Right hindlimb (tissue), 1 donor: ENCODE measurements around the gene ANO10.
"Not testable (repeated sequence)": the region's sequence is repeated elsewhere in the genome, so short reads cannot be mapped to it uniquely, and the experiment has no call there.

Experiments
- DNase-seq: peaks from one replicate; pipeline ENCODE4 v3.0.0-alpha.2; 2018

ANO10 gene, protein sequence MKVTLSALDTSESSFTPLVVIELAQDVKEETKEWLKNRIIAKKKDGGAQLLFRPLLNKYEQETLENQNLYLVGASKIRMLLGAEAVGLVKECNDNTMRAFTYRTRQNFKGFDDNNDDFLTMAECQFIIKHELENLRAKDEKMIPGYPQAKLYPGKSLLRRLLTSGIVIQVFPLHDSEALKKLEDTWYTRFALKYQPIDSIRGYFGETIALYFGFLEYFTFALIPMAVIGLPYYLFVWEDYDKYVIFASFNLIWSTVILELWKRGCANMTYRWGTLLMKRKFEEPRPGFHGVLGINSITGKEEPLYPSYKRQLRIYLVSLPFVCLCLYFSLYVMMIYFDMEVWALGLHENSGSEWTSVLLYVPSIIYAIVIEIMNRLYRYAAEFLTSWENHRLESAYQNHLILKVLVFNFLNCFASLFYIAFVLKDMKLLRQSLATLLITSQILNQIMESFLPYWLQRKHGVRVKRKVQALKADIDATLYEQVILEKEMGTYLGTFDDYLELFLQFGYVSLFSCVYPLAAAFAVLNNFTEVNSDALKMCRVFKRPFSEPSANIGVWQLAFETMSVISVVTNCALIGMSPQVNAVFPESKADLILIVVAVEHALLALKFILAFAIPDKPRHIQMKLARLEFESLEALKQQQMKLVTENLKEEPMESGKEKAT

DNA sequence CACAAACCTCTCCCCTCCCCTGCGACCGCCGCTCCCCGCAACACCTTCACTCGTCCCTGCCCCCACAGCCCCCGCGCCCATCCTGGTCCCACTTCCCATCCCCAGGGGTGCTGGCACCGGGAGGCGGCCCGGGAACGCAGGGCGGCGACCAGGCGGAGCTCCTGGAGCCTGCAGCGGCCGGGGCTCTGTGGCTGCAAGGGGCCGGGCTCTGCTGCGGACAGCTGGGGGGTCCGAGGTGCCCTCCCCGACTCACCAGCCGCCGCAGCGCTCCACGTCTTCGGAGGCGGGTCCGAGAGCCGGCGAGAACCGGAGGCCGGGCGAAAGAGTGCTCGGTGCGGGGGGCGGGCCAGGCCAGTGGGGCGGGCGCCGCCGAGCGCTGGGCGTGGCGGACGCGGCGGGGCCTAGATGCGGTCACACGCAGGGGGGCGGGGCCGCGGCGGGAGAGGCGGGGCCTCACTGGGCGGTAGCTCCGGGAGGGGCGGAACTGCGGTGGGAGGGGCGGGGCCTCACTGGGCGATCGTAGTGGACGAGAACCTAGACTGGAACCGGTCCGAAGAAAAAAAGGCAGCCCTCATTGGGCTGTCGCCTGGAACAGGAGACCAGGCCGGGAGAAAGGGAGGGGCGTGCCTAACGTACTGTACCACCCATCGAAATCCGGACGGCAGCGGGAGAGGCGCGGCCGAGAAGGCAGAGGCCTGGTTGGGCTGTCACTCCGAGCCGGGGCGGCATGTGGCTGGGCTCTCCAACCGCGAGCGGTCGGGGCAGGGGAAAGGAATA is at the start of gene ANO10:
Gene ANO10, minus strand, starts transcription at position 356 of the 777 bp plus-strand sequence. CDS start 16,159 bp downstream, outside the sequence.
- DNase-seq, result peak; percentile 99

DNA sequence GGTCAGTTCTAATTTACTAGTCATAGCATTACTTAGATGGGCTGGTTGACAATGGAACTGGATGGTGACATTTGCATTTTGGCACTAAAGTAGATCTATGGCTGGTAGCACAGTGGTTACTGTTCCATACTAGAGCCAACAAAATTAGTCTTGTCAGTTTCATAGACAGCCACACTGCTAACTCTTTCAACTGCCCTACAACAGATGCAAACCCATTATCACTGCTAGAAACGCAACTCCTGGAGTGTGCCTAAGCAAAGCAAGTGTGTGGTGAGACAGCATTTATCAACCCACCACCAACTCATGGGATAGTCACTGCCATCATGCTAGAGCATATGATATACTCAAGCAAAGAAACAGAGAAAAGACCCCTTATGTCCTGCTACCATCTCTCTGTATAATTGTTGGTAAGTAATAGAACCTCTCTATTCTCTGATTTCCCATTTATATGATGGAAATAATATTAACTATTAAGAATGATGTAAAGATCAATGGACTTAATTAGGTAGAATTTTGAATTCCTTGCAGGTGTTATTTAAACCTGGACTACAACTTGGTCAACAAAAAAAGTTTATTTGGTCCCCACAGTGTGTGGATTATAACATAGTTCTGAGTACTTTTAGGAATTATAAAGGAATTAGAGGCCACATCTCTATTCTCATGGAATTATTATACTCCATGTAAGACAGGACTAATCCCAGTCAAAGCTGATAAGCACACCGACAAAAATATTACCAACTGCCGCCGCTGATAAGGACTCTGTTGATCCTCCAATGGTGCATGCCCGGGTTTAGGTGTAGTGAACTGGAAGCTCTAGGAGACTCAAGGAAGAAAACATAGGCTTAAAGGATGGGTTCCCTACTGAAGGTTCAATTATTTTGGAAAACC is 49.1 kb upstream of the ANO10 start:
- DNase-seq, result no peak

DNA sequence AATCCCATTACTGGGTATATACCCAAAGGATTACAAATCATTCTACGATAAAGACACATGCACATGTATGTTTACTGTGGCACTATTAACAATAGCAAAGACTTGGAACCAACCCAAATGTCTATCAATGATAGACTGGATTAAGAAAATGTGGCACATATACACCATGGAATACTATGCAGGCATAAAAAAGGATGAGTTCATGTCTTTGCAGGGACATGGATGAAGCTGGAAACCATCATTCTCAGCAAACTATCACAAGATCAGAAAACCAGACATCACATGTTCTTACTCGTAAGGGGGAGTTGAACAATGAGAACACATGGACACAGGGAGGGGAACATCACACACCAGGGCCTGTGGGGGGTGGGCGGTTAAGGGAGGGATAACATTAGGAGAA is 43.2 kb upstream of the ANO10 start:
- DNase-seq, result not testable (repeated sequence)

DNA sequence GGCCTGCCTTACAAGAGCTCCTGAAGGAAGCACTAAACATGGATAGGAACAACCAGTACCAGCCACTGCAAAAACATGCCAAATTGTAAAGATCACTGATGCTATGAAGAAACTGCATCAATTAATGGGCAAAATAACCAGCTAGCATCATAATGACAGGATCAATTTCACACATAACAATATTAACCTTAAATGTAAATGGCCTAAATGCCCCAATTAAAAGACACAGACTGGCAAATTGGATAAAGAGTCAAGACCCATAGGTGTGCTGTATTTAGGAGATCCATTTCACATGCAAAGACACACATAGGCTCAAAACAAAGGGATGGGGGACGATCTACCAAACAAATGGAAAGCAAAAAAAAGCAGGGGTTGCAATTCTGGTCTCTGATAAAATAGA is 39.6 kb upstream of the ANO10 start:
- not testable (repeated sequence) for DNase-seq

DNA sequence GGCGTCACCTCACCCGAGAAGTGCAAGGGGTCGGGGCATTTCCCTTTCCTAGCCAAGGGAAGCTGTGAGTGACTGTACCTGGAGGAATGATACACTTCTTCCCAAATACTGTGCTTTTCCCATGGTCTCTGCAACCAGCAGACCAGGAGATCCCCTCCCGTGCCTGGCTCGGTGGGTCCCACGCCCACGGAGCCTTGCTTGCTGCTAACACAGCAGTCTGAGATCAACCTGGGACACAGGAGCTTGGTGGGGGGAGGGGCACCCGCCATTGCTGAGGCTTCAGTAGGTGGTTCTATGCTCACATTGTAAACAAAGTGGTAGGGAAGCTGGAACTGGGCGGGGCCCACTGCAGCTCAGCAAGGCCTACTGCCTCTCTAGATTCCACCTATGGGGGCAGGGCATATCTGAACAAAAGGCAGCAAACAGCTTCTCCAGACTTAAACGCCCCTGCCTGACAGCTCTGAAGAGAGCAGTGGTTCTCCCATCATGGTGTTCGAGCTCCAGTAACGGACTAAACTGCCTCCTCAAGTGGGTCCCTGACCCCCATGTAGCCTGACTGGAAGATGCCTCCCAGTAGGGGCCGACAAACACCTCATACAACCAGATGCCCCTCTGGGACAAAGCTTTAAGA is 37.6 kb upstream of the ANO10 start:
- DNase-seq, result no peak

DNA sequence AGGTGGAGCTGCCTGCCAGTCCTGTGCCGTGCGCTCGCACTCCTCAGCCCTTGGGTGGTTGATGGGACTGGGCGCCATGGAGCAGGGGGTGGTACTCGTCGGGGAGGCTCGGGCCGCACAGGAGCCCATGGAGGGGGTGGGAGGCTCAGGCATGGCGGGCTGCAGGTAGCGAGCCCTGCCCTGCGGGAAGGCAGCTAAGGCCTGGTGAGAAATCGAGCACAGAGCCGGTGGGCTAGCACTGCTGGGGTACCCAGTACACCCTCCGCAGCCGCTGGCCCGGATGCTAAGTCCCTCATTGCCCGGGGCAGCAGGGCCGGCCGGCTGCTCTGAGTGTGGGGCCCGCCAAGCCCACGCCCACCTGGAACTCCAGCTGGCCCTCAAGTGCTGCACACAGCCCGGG is 34.6 kb upstream of the ANO10 start:
- DNase-seq, result not testable (repeated sequence)

DNA sequence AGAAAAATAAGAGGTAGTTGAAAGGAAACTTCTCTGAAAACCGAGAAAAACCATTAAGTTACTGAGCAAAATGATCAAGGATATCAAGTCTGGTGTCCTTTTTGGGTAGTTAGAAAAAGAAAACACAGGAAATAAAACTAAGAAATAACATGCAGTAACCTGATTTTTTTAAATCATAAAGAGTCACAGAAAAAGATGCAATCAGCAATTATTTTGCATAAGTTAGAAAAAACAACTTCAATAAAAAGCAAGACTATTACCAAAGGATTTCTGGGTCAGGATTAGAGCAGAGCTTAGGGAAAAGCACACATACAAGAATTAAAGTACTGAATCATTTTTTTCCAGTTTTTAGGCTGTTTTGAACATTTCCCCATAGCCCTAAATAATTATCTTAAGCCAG is 28.5 kb upstream of the ANO10 start:
- DNase-seq, result no peak

DNA sequence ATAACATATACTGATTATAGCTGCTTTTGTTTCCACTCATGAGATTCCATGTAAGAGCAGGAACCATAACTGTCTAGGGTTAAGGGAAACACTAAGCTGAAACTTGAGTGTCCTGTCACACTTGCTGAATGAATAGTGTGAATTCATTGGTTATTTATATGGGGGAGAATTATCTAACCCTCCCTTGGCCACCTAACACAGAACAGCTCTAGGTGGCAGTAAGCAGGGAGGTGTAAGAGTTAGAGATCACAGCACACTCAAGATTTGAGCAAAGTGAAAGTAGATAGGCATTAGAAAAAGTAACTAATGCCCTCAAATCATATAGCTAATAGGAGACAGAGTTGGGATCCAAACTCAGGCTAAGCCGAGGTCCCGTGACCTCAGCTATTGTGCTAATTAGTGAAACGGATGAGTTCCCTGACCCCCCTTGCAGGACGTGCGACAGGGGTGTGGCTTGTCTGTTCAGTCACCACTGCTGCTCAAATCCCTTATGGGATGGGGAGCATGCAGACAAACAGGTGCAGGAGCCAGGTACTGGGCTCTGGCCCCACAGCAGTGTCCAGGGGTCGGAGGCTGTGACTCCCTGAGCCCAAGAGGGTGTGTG is 27.7 kb upstream of the ANO10 start:
- DNase-seq, result no peak

DNA sequence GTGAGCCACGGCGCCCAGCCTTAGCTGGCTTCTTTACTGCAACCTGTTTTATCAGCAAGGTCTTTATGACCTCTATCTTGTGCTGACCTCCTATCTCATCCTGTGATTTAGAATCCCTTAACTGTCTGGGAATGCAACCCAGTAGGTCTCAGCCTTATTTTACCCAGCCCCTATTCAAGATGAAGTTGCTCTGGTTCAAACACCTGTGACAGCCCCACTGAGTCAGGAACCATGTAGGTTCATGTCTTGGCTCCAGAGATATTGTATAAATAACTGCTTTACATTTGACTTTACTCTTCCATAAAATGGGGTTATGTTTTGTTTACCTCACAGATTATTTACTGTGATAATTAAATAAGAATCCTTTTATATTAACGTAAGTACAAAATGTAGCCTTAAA is 27.1 kb upstream of the ANO10 start:
- DNase-seq, result no peak

DNA sequence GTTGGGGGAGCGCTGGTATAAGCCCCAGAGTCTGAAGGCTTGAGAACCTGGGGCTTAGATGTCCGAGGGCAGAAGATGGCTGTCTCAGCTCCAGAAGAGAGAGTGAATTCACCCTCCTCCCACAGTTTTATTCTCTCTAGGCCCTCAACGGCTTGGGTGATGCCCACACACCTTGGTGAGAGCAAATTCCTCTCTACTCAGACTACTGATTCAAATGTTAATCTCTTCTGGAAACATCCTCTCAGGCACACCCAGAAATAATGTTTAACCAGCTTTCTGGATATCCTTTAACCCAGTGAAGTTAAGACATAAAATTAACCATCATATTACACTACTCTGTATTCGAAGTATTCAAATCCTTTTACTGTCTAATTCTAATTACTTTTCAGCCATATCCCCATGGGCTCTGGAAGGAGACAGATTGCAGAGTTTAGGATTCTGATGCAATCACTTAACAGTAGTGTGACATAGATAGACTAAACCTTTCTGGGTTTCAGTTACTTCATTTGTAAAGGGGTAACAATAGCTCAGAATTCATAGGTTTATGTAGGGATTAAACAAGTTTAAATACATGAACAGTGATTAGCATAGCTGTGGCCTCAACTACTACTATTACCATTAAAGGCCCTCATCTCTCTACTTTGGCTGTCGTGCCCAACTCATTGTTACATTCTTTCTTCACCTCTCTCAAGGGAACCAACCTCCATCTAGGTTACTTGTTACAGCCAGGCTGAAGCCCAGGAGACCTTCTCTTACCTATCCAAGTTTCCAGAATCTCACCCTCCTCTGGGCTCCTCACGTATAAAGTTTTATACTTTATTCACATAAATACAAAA is 25.7 kb upstream of the ANO10 start:
- no peak for DNase-seq

DNA sequence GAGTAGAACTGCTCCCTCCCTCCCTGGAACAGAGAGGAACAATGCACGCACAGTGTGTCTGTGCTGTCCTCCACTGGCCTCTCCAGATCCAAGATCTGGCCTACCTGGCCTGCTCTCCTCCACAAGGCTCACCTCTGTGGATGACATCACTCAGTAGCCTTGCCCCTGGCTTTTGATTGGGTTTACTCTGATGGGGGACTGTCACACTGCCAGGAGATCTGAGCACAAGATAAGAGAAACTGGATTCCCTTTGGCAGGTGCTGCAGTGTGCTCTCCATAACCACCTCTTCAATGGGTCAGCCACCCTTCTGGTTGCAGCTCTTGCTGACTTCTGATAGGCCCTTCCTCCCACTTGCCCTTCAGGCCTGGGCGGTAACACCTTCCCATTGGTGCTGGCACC is 22.6 kb upstream of the ANO10 start:
- DNase-seq, result no peak

DNA sequence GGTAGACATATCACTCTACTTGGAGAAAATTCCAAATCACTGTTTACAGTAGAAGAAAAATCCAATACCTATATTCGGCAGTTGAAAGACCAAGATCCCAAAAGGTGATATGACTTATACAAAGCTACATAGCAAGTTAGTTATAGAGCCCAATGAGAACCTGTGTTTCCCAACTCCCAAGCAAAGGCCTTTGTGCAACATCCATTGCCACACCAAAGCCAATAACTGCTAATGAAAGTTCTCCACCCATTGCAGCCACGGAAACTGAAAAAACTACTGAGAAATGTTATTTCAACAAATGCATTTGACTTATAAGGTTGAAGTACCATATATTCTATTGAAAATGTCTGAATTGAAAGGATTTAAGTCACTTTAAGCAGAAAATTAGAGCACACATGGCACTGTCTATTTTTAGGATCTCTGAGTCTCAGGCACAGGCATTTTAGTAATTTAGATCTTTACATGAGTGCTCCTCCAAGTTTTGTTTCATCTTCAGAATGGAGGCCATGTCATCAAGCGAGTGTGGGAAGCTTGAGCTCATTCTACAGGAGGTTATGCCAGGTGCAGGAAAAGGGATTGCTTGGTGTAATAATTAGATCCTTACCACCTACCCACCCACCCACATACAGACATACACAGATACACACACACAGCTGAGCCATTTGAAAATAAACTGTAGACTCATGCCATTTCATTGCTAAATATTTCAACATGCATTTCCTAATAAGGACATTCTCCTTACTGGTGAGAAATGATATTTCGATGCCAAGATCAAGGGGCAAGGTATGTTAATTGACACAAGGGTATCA is 19.7 kb upstream of the ANO10 start:
- no peak for DNase-seq

DNA sequence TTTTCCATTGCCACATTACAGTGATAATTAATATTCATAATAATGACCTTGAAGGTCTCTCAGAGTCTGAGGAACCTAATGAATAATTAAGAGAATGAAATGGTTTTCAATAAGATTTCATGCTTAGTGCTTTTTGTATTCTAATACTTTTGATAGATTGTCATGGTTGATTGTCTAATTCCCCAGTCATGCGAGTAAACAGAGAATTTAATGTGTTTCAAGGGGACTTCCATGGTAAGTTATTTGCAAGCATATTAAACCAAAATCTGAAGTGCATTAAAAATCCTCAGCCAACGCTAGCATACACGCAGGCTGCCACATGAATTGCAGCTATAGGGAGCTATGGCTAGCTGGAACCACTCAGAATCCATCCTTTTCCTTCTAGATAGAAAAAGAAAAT is 18.9 kb upstream of the ANO10 start:
- DNase-seq, result no peak

DNA sequence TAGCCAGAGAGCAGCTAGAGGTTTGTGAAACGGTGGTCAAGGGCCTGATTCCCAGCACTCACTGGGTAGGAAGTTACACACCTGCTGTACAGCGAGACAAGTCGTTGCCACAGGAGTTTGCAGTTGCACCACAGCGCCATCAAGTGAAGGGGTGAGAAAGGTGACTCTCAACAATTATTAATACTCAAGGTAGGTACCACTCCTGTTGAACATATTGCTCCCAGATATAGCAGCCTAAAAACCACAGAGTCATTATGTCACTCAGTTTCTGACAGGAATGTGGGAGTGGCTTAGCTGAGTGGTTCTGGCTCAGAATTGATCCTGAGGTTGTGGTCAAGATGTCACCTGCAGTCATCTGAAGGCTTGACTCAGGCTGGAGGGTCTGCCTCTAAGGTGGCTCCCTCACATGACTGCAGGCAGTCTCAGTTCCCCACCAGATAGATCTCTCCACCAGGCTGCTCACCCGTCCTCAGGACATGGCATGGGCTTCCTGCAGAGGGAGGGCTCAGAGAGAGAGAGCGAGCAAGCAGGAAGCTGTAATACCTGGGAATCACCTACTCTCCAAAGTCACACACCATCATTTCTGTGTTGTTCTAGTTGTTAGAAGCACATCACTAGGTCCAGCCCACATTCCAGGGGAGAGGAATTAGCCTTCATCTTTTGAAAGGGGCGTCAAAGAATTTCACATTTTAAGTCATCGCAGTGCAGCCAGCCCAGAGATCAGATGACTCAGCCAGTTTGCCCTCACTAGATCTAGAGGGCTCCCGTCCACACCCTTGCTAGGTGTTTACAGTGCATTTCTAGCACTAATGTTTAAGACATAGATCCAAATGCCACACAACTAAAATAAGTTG is 17.0 kb upstream of the ANO10 start:
- no peak for DNase-seq

DNA sequence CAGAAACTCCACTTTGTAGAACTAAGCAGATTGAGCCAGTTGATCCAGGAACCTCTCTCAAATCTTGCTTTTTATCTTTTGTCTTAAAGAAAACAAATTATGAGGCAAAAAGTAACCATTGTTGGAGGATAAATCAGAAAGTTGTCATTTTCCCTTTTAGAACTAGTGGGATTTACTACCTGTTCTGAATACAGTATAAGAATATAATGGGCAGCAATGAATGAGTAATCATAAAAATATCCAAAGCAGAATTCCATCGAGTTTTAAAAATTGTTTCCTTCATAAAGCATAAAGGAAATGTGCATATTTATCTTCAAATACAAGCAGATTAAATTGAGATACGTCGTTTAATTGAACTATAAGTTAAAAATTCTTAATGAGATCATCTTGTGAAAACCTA is 15.9 kb upstream of the ANO10 start:
- no peak for DNase-seq

DNA sequence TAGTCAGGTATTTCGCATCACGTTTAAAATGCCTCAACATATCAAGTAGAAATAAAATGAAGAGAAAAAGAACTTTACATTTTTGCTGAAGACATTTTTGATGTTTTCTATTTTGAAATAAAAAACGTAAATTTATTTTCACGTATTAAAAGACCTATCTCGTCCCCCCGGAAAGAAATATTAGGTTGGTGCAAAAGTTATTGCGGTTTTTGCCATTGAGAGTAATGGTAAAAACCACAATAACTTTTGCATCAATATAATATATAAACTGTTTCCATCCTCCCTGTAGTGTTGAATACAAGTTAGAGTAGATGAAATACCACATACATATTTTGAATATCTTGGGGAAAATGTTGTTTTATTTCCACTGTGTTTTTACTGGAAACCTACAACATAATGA is 11.2 kb upstream of the ANO10 start:
- no peak for DNase-seq

DNA sequence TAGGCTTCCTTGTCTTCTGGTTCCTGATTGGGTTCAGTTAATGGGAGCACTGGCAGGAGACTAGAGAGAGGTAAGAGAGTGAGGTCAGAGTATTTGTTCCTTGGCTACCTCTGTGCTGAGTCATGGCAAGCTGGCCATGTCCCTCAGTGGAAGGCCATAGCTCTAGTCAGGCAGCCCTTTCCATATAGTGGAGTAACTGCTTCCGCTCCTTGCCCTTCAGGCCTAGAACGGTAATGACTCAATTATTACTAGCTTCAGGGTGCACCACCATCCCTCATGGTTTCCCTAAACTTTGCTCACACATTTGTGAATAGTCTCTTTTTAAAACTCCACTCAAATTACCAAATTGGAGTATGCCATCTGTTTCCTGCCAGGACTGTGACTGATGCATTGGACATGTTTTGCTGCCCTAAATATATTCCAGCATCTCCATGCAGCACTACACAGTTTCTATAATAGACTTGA is 10.5 kb upstream of the ANO10 start:
- peak; percentile 24 for DNase-seq

DNA sequence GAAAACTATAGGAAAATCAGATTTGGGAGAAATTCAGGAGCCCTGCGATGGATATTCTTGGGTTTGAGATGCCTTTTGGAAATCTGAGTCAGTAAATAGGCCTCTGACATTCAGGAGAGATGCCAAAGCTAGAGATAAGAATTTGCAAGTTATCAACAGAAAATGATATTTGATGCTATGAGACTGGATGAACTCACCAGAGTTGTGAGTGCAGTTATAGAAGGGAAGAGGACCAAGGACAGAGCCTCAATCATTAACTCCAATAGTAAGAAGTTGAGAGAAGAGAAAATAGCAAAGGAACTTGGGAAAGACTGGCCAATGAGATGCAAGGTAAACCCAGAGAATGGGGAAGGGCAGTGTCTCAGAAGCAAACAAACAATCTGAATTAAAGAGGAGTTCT is 7.9 kb upstream of the ANO10 start:
- DNase-seq, result no peak

DNA sequence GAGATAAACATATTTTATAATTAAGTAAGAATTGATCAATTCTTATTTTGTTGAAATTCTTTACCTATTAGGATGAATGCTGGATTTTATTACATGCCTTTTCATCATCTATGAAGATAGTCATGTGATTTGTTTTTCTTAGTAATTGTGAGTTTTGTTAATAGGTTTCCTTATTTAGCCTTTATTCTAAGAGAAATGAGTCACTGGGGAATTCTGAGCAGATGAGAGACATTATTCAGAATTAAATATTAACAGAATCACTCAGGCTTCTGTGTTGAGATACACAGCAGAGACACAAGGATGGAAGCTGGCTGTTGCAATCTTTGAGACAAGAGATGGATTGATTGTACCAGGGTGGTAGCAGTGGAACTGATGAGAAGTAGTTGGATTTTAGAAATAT is 7.4 kb upstream of the ANO10 start:
- no peak for DNase-seq
